Heart left ventricle (tissue), 16 donors: ENCODE data around the gene SLC8B1. TPM values are rescaled to one million over a fixed set of nuclear protein-coding genes. Genes with fewer than 3 reads are reported as not detected.

Experiments
- ATAC-seq, 4 donors: fragments of 200-7000 bp; cut with Tn5 transposase; one replicate each; pipeline ENCODE4 v1.9.1; 2020 to 2022; ENCODE audit warnings: moderate library complexity in 4 of 4, mild to moderate bottlenecking in 3 of 4, moderate number of reproducible peaks in 1 of 4
- DNase-seq, 5 donors: peaks; one replicate each; pipeline ENCODE4 v3.0.0-alpha.2; 2020
- H3K27ac ChIP-seq, 12 donors: fragments of 200-600 bp; sonication (generic) in 4 of 12; one replicate each; pipeline versions ENCODE4 v1.5.0 to v1.8.0; 2016 to 2022; ENCODE audit warnings: mild to moderate bottlenecking in 2 of 12
- H3K27me3 ChIP-seq, 9 donors: fragments of 200-600 bp; sonication (generic) in 2 of 9; one replicate each; pipeline versions ENCODE4 v1.5.1 to v1.8.0; 2016 to 2022; ENCODE audit warnings: mild to moderate bottlenecking in 3 of 9
- H3K36me3 ChIP-seq, 9 donors: fragments of 200-600 bp; sonication (generic) in 2 of 9; one replicate each; pipeline versions ENCODE4 v1.5.0 to v1.8.0; 2018 to 2022; ENCODE audit warnings: mild to moderate bottlenecking in 2 of 9
- H3K4me1 ChIP-seq, 12 donors: fragments of 200-600 bp; sonication (generic) in 4 of 12; one replicate each; pipeline versions ENCODE4 v1.5.0 to v1.8.0; 2016 to 2022; ENCODE audit warnings: mild to moderate bottlenecking in 3 of 12
- H3K4me3 ChIP-seq, 12 donors: fragments of 200-600 bp; sonication (generic) in 4 of 12; one replicate each; pipeline versions ENCODE4 v1.5.0 to v1.8.0; 2017 to 2022; ENCODE audit warnings: mild to moderate bottlenecking in 9 of 12, moderate library complexity in 4 of 12
- H3K9me3 ChIP-seq, 12 donors: fragments of 200-600 bp; sonication (generic) in 4 of 12; one replicate each; pipeline versions ENCODE4 v1.5.0 to v1.8.0; 2016 to 2022; ENCODE audit warnings: mild to moderate bottlenecking in 1 of 12
- POLR2A ChIP-seq, 2 donors: fragments of 450-650 bp; IDR thresholded peaks; one replicate each; pipeline ENCODE4 v1.6.1; 2017; ENCODE audit warnings: antibody characterized with exemption in 2 of 2, mild to moderate bottlenecking in 2 of 2, moderate library complexity in 2 of 2
- WGBS, 4 donors: extraction: QIAGEN DNeasy Blood & Tissue Kit in 2 of 4; methylation state at CpG; one replicate each; pipeline versions ENCODE4 v1.1.5 to v1.1.7; 2013 to 2018; 5-methylcytosine and 5-hydroxymethylcytosine counted together
- intact Hi-C, 10 donors: fragments of 100-400 bp; cut with DNase I; formaldehyde crosslinking; loops; one replicate each; pipeline versions ENCODE4 v1.11.1 to v1.14.2; 2022
- polyA plus RNA-seq, 2 donors: library from polyadenylated mRNA; stranded (reverse); fragments of 200-250 nt; gene quantifications; one replicate each; pipeline ENCODE4 v1.2.3, GENCODE V29; 2013
- total RNA-seq, 9 donors: library from RNA; depleted of rRNA in 2 of 9; stranded (reverse); fragments of >200 nt in 2 of 9; fragmentation: NEBNext Ultra II Directional in 3 of 9; extraction: Animal tissue kit (Norgen Biotek cat#: 25700) in 3 of 9; gene quantifications; one replicate each; pipeline versions ENCODE4 v1.1.0 to v1.2.4, GENCODE V29; 2016 to 2023
- TF ChIP-seq, protein P1 (sequence below), 12 donors: fragments of 200-600 bp; sonication (generic) in 4 of 12; IDR thresholded peaks; one replicate each; pipeline versions ENCODE4 v1.5.0 to v1.8.0; 2018 to 2022; ENCODE audit warnings: antibody characterized with exemption in 12 of 12, mild to moderate bottlenecking in 5 of 12
- donor health status: ischemic (EF 13 %, LVEDD 7.1; RV severe dilation, severe dysfunction).
- donor health status: healthy with polysubstance abuse.
- donor health status: DM: no; HTN: yes; CAD: no.
- donor health status: DM: no; HTN: no; CAD: no.
- donor health status: ischemic (EF 25% LVEDD 6.9; RV normal size, moderate dysfunction).
- donor health status: ischemic (EF 25% LVEDD 5.7; RV mildly dilated, moderate dysfunction).
- donor health status: healthy.
- donor health status: DM: yes; HTN: yes; CAD: no.
- donor health status: ischemic (EF 35%, LVEDD 5.7; RV mildly dilated, moderate dysfunction).
- donor health status: nonischemic (EF 11% LVEDD 7.7; RV severe dilation, severe dysfunction).
- donor health status: DM: yes; HTN: yes; CAD: no.
- donor health status: PGD.
- donor health status: ischemic (EF 29% LVEDD 5.4; RV normal size, mild dysfunction).
- donor health status: nonischemic (EF 23%, LVEDD 6.1; RV moderate dilation, normal function).

The SLC8B1 gene
- total and polyA plus RNA-seq, 11 donors: 8.8 to 33.2 (median 11.1) TPM

DNA sequence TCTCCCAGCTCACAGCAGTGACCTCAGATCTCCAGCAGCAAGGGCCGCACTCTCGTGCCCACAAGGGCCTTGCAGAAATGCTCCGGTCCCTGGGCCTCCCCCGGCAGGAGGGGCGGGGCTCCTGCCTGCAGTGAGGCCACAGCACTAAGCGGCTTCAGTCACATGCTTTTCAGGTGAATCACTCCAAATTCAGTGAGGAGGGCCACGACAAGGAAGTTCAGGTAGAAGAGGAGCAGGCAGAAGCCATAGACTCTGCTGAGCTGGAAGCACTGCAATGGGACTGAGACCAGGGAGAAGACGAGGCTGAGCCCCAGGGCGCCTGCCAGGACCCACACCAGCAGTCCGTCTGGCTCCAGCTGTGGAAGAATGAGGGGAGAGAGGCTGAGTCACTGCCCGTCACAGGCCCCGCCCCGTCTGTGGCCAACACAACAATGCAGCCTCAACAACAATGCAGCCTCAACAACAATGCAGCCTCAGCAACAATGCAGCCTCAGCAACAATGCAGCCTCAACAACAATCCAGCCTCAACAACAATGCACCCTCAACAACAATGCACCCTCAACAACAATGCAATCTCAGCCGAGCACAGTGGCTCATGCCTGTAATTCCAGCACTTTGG is 35.2 kb downstream of the SLC8B1 start:
- 44 to 54% (median 48%) methylated on average over 14 of the region's 14 CpGs for WGBS, 4 donors
- H3K36me3 ChIP-seq: peaks cover 0 to 68% (median 56%) of the 10 kb centered on the region in 9 donors
- ATAC-seq: peak; percentile 17 to 75 (median 54)

DNA sequence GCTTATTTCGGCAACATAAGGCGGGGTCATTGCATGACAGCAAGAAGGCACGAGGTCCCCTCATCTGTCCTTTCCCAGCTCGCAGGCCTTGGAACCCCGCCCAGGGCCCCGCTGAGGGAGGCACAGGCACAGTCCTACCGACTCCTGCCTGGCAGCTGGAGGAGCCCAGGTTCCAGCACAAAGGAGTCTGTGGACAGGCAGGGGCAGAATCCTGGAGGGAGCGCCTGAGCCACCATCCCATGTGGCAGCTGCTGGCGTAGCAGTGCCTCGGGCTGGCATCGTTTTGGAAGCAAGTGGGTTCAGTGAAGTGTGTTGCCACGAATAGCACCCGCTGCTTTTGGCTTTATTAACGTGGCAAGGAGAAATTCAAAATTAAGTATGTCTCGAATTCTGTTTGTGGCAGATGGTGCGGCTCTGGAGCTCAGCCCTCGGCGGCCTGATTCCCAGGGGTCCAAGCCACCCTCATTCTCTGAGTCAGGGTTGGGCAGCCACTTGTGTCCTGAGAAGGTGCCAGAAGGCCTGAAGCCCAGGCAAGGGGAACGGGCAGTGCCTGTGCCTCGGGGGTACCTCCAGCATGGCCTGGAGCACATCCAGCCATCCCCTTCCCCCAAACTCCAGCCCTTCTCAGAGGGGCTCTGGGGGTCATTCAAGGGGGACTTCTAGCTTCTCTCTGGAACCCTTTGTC is 35.9 kb downstream of the SLC8B1 start:
- Histone ChIP-seq H3K36me3 (peaks cover 0 to 68% (median 57%) of the 10 kb centered on the region in 9 donors), H3K9me3 (no peaks in the 10 kb centered on the region), H3K27ac (peak overlapping the region; percentile 70 to 91 (median 84)), H3K4me1 (peaks cover 0 to 60% (median 31%) of the 10 kb centered on the region in 12 donors), H3K27me3 (no peaks in the 10 kb centered on the region), H3K4me3 (no peak overlapping the region)
- peak; percentile 79 to 89 (median 84) for DNase-seq
- intact Hi-C loops: loop anchor here in 4 of 10 donors (5.0 to 10.0 kb wide), 4 partner anchors 67 to 104 kb away; partner anchors contain the start of gene TPCN1 (in 1 of the 4)
- TF ChIP-seq POLR2A (IDR thresholded peaks at IDR 0.05): no peak
- TF ChIP-seq, protein P1, sequence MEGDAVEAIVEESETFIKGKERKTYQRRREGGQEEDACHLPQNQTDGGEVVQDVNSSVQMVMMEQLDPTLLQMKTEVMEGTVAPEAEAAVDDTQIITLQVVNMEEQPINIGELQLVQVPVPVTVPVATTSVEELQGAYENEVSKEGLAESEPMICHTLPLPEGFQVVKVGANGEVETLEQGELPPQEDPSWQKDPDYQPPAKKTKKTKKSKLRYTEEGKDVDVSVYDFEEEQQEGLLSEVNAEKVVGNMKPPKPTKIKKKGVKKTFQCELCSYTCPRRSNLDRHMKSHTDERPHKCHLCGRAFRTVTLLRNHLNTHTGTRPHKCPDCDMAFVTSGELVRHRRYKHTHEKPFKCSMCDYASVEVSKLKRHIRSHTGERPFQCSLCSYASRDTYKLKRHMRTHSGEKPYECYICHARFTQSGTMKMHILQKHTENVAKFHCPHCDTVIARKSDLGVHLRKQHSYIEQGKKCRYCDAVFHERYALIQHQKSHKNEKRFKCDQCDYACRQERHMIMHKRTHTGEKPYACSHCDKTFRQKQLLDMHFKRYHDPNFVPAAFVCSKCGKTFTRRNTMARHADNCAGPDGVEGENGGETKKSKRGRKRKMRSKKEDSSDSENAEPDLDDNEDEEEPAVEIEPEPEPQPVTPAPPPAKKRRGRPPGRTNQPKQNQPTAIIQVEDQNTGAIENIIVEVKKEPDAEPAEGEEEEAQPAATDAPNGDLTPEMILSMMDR (IDR thresholded peaks at IDR 0.05): no peak
- peak; percentile 63 to 77 (median 70) for ATAC-seq
- 47 to 57% (median 50%) methylated on average over 18 to 20 of the region's 20 CpGs for WGBS, 4 donors

More for the DNA sequence above, 35.2 kb downstream of the SLC8B1 start:
- DNase-seq: peak; percentile 57 to 86 (median 82)
- no peak for TF ChIP-seq POLR2A (IDR thresholded peaks at IDR 0.05)
- TF ChIP-seq, protein P1 (IDR thresholded peaks at IDR 0.05): no peak
- H3K27ac ChIP-seq: peak overlapping the region; percentile 70 to 91 (median 84)
- intact Hi-C loops: loop anchor here in 4 of 10 donors (5.0 to 10.0 kb wide), 4 partner anchors 67 to 105 kb away; partner anchors contain the start of gene TPCN1 (in 1 of the 4)
- H3K27me3 ChIP-seq: no peaks in the 10 kb centered on the region
- H3K4me1 ChIP-seq: peaks cover 0 to 53% (median 31%) of the 10 kb centered on the region in 12 donors
- no peaks in the 10 kb centered on the region for H3K9me3 ChIP-seq
- no peak overlapping the region for H3K4me3 ChIP-seq

DNA sequence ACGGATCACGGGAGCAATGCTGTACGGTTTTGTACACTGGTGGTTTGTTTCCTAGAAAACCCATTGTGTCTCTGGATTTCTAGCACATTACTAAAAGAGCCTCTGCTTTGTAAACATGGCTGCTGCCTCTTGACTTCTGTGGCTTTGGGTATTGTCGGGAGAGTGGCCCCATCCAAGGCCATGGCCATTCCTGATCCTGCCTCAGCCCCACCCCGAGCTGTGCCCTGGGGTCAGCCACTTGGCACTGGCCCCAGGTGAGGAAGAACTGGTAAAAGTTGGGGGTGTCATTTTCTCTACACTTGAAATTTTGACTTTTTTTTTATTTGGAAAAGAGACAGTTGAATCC is 36.5 kb downstream of the SLC8B1 start:
- intact Hi-C loops: loop anchor here in 4 of 10 donors (5.0 to 10.0 kb wide), 4 partner anchors 66 to 104 kb away; partner anchors contain the start of gene TPCN1 (in 1 of the 4)
- TF ChIP-seq POLR2A (IDR thresholded peaks at IDR 0.05): no peak
- TF ChIP-seq, protein P1 (IDR thresholded peaks at IDR 0.05): no peak
- Histone ChIP-seq H3K27ac (peak overlapping the region; percentile 77 to 91 (median 84)), H3K4me3 (no peak overlapping the region), H3K27me3 (no peaks in the 10 kb centered on the region), H3K36me3 (peaks cover 0 to 67% (median 57%) of the 10 kb centered on the region in 9 donors), H3K4me1 (peaks cover 0 to 60% (median 31%) of the 10 kb centered on the region in 12 donors), H3K9me3 (no peaks in the 10 kb centered on the region)
- ATAC-seq (peak; percentile 1 to 5 (median 4)), DNase-seq (no peak)
- 85 to 86% (median 86%) methylated on average over 5 of the region's 5 CpGs for WGBS, 4 donors
